ENCODE results near the gene LBH. TPM values are rescaled to one million over a fixed set of nuclear protein-coding genes. Genes with fewer than 3 reads are reported as not detected.

Gene LBH
- total and polyA plus RNA-seq, 2 donors (not counting 3 experiments of a cell fraction or from before 2014, with no cell fraction given), result 5.3 to 5.5 TPM

GRCh38 chr2:30237966-30238800 lies 6.8 kb downstream of the LBH start:
- H3K27ac ChIP-seq (ENCODE audit: insufficient read depth, low read depth, low read length), result no peak overlapping the region
- peaks cover 11 to 12% of the 10 kb centered on the region in 2 experiments for H3K27me3 ChIP-seq (ENCODE audit: control insufficient read depth in 2 of 2, insufficient read depth in 2 of 2, low read length in 2 of 2)
- ChIA-PET POLR2A (no interaction called here), CTCF (interaction anchor here (0.8 to 2.6 kb wide), 10 partner anchors 9 to 473 kb away, joined by 3 to 16 read pairs (median 6); no protein-coding TSS in a partner anchor)
- no peaks in the 10 kb centered on the region for H3K36me3 ChIP-seq (ENCODE audit: control insufficient read depth in 2 of 2, extremely low read depth in 1 of 2, insufficient read depth in 2 of 2, low read length in 2 of 2)
- dilution Hi-C loops (cut with MboI; ENCODE audit: extremely low pct_ligation_motif_present, low sequenced_read_pairs), result no loop called here
- no peak overlapping the region for H3K4me2 ChIP-seq (ENCODE audit: insufficient read depth, low read length)
- intact Hi-C loops (cut with micrococcal nuclease), result no loop called here
- H3K9ac ChIP-seq (replicated peaks; ENCODE audit: extremely low read depth, insufficient read depth, low read length), result no peak overlapping the region
- H3K4me3 ChIP-seq (replicated peaks in 1 of 3; ENCODE audit: insufficient read depth in 1 of 3, low read depth in 1 of 3, low read length in 3 of 3), result no peak overlapping the region
- H3K79me2 ChIP-seq (ENCODE audit: control insufficient read depth, insufficient read depth, low read length), result no peaks in the 10 kb centered on the region
- no peaks in the 10 kb centered on the region for H3K9me3 ChIP-seq (replicated peaks; ENCODE audit: control insufficient read depth, insufficient read depth, low read length)
- TF ChIP-seq FOS (IDR thresholded peaks at IDR 0.05; ENCODE audit: borderline replicate concordance, insufficient read depth, low read length), result no peak
- no peak for TF ChIP-seq POLR2A (IDR thresholded peaks at IDR 0.05; ENCODE audit: low read depth, low read length)
- TF ChIP-seq MYC (IDR thresholded peaks at IDR 0.05; ENCODE audit: low read depth, low read length), result no peak
- TF ChIP-seq GATA2 (IDR thresholded peaks at IDR 0.05; ENCODE audit: insufficient read depth, insufficient read length, low read depth, low read length), result no peak
- no peak for TF ChIP-seq EZH2 (IDR thresholded peaks at IDR 0.05; ENCODE audit: borderline replicate concordance, low read depth, low read length, severe bottlenecking)
- no peak for TF ChIP-seq JUN (IDR thresholded peaks at IDR 0.05; ENCODE audit: borderline replicate concordance, insufficient read depth, insufficient read length, low read depth)
- TF ChIP-seq MAX (IDR thresholded peaks at IDR 0.05; ENCODE audit: insufficient read depth, insufficient read length), result no peak
- no peak for TF ChIP-seq CTCF (IDR thresholded peaks at IDR 0.05; ENCODE audit: extremely low read depth in 1 of 2, insufficient read depth in 1 of 2, low read depth in 1 of 2, low read length in 2 of 2)
- no peak for TF ChIP-seq POLR2AphosphoS5 (IDR thresholded peaks at IDR 0.05; ENCODE audit: insufficient read depth, low read depth, low read length)
- no peaks in the 10 kb centered on the region for H3K4me1 ChIP-seq (ENCODE audit: control insufficient read depth, extremely low read depth, insufficient read depth, low read length)
- H3K9me1 ChIP-seq (replicated peaks; ENCODE audit: control insufficient read depth, extremely low read depth, insufficient read depth, low read length), result no peaks in the 10 kb centered on the region
- no peaks in the 10 kb centered on the region for H4K20me1 ChIP-seq (replicated peaks; ENCODE audit: control insufficient read depth, extremely low read depth, insufficient read depth, low read length)
- no TSS peak for BruUV-seq (replicated peaks)
- FAIRE-seq (no peak), DNase-seq (ENCODE audit: low read depth, low spot score) (no peak)
- H2AFZ ChIP-seq (ENCODE audit: low read depth, low read length), result no peak overlapping the region

Data from endothelial cell of umbilical vein (primary cell).